ENCODE data around the gene WIPF2.

WIPF2 gene

GRCh38 chr17:40328386-40328766 is 109.3 kb downstream of the WIPF2 start:
- H3K4me3 ChIP-seq (ENCODE audit: low read length) = no peak overlapping the region

GRCh38 chr17:40329839-40330794 is 111.0 kb downstream of the WIPF2 start:
- TF ChIP-seq CTCF (conservative IDR thresholded peaks at IDR 0.05; ENCODE audit: low read length) = no peak
- DNase-seq (ENCODE audit: low read depth) = no peak
- no peak overlapping the region for H3K4me3 ChIP-seq (ENCODE audit: low read length)

More at GRCh38 chr17:40328386-40328766, 109.3 kb downstream of the WIPF2 start:
- no peak for TF ChIP-seq CTCF (conservative IDR thresholded peaks at IDR 0.05; ENCODE audit: low read length)
- no peak for DNase-seq (ENCODE audit: low read depth)

- no peak for DNase-seq (ENCODE audit: low read depth)
- TF ChIP-seq CTCF (conservative IDR thresholded peaks at IDR 0.05; ENCODE audit: low read length) = no peak
- no peak overlapping the region for H3K4me3 ChIP-seq (ENCODE audit: low read length)
Measured at GRCh38 chr17:40330850-40331470, 111.9 kb downstream of the WIPF2 start.

- DNase-seq (ENCODE audit: low read depth) = peak; percentile 60
- no peak for TF ChIP-seq CTCF (conservative IDR thresholded peaks at IDR 0.05; ENCODE audit: low read length)
- no peak overlapping the region; the same call in 1 of the 2 replicates for H3K4me3 ChIP-seq (ENCODE audit: low read length)
Measured at GRCh38 chr17:40331743-40332641, 112.9 kb downstream of the WIPF2 start.

Measured in AG10803 (cell line).